Activated T-helper 1 cell treated with anti-CD3 and anti-CD28 coated beads, Interleukin-12 subunit alpha, Interleukin-12 subunit beta, Interleukin-2, Interleukin-4 antibody, amounts not matched to agents 30 ng/mL and 10 ng/mL and 1 ng/mL, durations not matched to agents 14 hours and 24 hours and 36 hours (primary cell): ENCODE results near the gene SDC3. TPM values are rescaled to one million over a fixed set of nuclear protein-coding genes. Genes with fewer than 3 reads are reported as not detected.

Experiments used
- DNase-seq: peaks from one replicate; pipeline ENCODE4 v3.0.0; 2021; ENCODE audit warnings: low spot score
- H3K27ac Mint-ChIP-seq: one replicate; pipeline ENCODE4 v1.8.0; 2021; ENCODE audit warnings: mild to moderate bottlenecking, mixed read lengths
- H3K27me3 Mint-ChIP-seq: one replicate; pipeline ENCODE4 v1.8.0; 2022; ENCODE audit warnings: mild to moderate bottlenecking, moderate library complexity, mixed read lengths; ENCODE audit not compliant: insufficient read depth
- H3K36me3 Mint-ChIP-seq: one replicate; pipeline ENCODE4 v1.8.0; 2021; ENCODE audit warnings: low read depth, mixed read lengths
- H3K4me1 Mint-ChIP-seq: one replicate; pipeline ENCODE4 v1.8.0; 2021; ENCODE audit warnings: low read depth, mixed read lengths
- H3K4me3 Mint-ChIP-seq: one replicate; pipeline ENCODE4 v1.8.0; 2021; ENCODE audit warnings: mild to moderate bottlenecking, moderate library complexity, mixed read lengths
- H3K9me3 Mint-ChIP-seq: one replicate; pipeline ENCODE4 v1.8.0; 2021; ENCODE audit warnings: mixed read lengths
- intact Hi-C: fragments of 100-400 bp; cut with micrococcal nuclease; formaldehyde crosslinking; loops from one replicate; pipeline ENCODE4 v1.15.1; 2024
- total RNA-seq: library from RNA; stranded (reverse); gene quantifications from 2 replicates; pipeline ENCODE4 v1.2.3, GENCODE V29; 2022

Gene SDC3
- total RNA-seq, 1 donor from 2014 or later = 0.26 TPM

DNA sequence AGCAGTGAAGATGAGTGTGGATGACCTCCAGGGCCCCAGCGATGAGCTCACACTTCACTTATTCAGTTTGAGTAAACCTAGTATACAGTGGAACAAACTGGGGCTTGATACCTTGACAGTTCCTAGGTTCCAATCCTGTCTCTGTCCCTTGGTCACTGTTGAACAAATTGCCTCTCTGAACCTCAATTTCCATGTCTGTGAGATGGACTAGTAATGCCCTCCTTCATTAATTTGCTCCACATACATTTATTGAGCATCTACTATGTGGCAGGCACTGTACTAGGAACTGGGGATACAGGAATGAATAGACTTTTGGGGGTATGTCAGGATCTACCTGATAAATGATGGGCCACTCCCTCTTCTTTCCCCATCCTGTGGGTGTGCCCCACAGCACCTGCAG is 57.3 kb downstream of the SDC3 start:
- no peaks in the 10 kb centered on the region for H3K4me1 Mint-ChIP-seq
- intact Hi-C loops = no loop called here
- H3K4me3 Mint-ChIP-seq = no peak overlapping the region
- no peak overlapping the region for H3K27ac Mint-ChIP-seq
- H3K36me3 Mint-ChIP-seq = no peaks in the 10 kb centered on the region
- no peaks in the 10 kb centered on the region for H3K9me3 Mint-ChIP-seq
- H3K27me3 Mint-ChIP-seq = peaks cover 20% of the 10 kb centered on the region
- DNase-seq = no peak

DNA sequence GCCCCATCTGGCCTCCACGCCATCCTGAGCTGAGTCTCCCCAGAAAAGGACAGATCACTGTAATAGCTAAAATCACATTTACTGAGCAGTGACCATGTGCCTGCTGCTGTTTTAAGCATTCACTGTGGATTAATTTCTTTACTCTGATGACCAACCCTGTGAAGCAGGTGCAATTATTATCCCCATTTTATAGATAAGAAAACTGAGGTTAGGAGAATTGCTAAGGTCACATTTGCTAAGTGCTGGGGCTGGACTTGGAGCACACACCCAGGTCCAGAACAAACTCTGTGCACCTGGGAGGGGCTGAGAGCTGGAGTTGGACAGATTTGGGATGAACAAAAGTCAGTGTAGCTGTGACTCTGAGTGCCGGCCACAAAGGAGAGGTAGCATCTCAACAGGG is 58.0 kb downstream of the SDC3 start:
- H3K27me3 Mint-ChIP-seq = peaks cover 27% of the 10 kb centered on the region
- no peaks in the 10 kb centered on the region for H3K9me3 Mint-ChIP-seq
- intact Hi-C loops = no loop called here
- no peak for DNase-seq
- no peak overlapping the region for H3K27ac Mint-ChIP-seq
- H3K36me3 Mint-ChIP-seq = no peaks in the 10 kb centered on the region
- no peaks in the 10 kb centered on the region for H3K4me1 Mint-ChIP-seq
- H3K4me3 Mint-ChIP-seq = no peak overlapping the region

- Mint-ChIP-seq H3K4me3 (no peak overlapping the region), H3K36me3 (no peaks in the 10 kb centered on the region), H3K27me3 (peaks cover 38% of the 10 kb centered on the region), H3K4me1 (no peaks in the 10 kb centered on the region), H3K9me3 (no peaks in the 10 kb centered on the region), H3K27ac (no peak overlapping the region)
- intact Hi-C loops = no loop called here
- DNase-seq = no peak
Observed at GRCh38 chr1:30848130-30848529, 60.4 kb downstream of the SDC3 start.

DNA sequence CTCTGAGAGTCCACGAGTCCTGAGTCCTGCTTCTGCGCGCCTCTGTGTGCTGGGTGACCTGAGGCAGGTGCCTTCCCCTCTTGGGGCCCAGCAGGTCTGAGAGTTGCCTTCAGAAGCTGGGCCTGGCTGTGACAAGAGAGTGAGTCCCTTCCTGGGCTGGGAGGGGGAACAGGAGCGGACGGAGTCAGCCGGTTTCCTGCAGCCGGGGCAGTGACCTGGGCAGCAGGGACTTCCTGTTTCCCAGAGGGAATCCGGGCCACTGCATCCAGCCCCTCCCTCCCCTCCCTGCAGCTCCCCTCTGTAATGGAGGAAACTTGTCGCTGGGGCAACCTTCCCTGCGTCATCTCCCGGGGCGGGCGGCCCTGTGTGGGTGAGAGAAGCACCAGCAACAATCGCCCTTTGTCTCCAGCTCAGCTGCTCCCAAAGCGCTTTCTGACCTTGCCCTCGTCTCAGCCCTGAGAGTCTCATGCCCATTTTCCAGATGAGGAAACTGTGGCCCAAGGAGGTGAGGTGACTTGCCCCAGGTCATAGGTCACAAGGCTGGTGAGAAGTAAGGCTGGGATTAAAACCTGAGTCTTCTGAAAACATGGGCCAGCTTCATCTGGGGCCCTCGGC is 61.1 kb downstream of the SDC3 start:
- H3K27ac Mint-ChIP-seq = no peak overlapping the region
- no peaks in the 10 kb centered on the region for H3K4me1 Mint-ChIP-seq
- no peaks in the 10 kb centered on the region for H3K9me3 Mint-ChIP-seq
- H3K27me3 Mint-ChIP-seq = peaks cover 40% of the 10 kb centered on the region
- no peaks in the 10 kb centered on the region for H3K36me3 Mint-ChIP-seq
- no peak for DNase-seq
- no peak overlapping the region for H3K4me3 Mint-ChIP-seq
- intact Hi-C loops = no loop called here

DNA sequence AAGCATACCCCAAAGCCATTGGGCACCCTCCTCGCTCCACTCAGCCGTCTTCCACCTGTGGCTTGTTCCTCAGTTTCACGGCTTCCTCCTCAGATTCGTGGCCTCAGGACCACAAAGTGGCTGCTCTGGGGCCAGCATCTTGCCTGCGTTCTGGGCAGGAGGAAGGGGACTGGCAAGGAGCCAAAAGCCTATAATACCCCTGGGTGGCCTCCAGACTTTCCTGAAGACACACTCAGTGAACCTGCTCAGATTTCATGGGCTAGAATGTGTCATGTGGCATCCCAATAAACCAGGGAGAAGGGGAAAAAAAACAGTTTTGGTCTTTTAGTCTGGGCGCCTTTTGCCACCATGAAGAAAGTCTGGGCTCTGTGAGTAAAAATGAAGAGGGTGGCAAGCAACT is 62.0 kb downstream of the SDC3 start:
- Mint-ChIP-seq H3K36me3 (no peaks in the 10 kb centered on the region), H3K27ac (no peak overlapping the region), H3K27me3 (peaks cover 44% of the 10 kb centered on the region), H3K4me3 (no peak overlapping the region), H3K9me3 (no peaks in the 10 kb centered on the region), H3K4me1 (no peaks in the 10 kb centered on the region)
- no peak for DNase-seq
- intact Hi-C loops = no loop called here

DNA sequence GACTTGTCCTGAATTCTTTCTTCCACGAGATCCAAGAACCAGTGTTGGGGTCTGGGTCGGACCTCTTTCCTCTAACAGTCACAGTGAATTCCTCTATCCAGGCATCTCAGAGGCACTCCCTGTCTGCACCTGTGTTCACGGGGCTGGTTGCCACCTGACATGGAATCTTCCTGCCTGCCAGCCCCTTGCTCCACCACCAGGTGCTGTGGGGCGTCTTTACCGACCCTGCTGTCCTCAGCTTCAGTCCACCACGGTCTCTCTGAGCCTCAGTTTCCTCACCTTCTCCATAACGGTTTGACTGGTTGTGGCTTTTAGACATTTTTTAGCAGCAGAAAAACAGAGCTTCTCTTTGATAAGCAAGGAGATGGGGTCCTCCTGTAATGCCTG is 62.7 kb downstream of the SDC3 start:
- Mint-ChIP-seq H3K9me3 (no peaks in the 10 kb centered on the region), H3K4me1 (no peaks in the 10 kb centered on the region), H3K27ac (no peak overlapping the region), H3K4me3 (no peak overlapping the region), H3K36me3 (no peaks in the 10 kb centered on the region), H3K27me3 (peaks cover 50% of the 10 kb centered on the region)
- no peak for DNase-seq
- intact Hi-C loops = no loop called here

GRCh38 chr1:30845237-30845903 is 63.2 kb downstream of the SDC3 start:
- H3K4me1 Mint-ChIP-seq = no peaks in the 10 kb centered on the region
- no peaks in the 10 kb centered on the region for H3K36me3 Mint-ChIP-seq
- no peak overlapping the region for H3K27ac Mint-ChIP-seq
- H3K4me3 Mint-ChIP-seq = no peak overlapping the region
- no peaks in the 10 kb centered on the region for H3K9me3 Mint-ChIP-seq
- no peak for DNase-seq
- H3K27me3 Mint-ChIP-seq = peaks cover 55% of the 10 kb centered on the region
- intact Hi-C loops = no loop called here

DNA sequence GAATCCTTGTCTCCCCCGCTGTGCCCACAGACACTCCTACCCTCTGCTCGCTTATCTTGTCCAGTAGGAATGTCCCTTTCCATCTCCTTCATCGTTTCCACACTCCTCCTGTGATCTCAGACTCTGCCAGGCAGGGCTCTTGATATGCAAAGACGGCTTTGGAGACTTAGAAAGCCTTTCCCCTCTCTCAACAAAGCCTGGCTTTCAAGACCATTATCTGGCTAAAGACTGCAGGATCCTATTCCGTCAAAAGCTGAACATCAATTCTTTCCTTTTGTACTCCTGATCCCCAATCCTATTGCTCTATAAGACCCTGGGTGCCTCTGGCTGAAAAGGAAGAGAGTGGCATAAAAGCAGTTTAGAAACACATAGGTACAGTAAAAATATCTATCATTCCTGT is 63.9 kb downstream of the SDC3 start:
- DNase-seq = no peak
- no peaks in the 10 kb centered on the region for H3K36me3 Mint-ChIP-seq
- H3K27me3 Mint-ChIP-seq = peaks cover 54% of the 10 kb centered on the region
- no peaks in the 10 kb centered on the region for H3K4me1 Mint-ChIP-seq
- no peaks in the 10 kb centered on the region for H3K9me3 Mint-ChIP-seq
- H3K4me3 Mint-ChIP-seq = no peak overlapping the region
- intact Hi-C loops = no loop called here
- no peak overlapping the region for H3K27ac Mint-ChIP-seq

DNA sequence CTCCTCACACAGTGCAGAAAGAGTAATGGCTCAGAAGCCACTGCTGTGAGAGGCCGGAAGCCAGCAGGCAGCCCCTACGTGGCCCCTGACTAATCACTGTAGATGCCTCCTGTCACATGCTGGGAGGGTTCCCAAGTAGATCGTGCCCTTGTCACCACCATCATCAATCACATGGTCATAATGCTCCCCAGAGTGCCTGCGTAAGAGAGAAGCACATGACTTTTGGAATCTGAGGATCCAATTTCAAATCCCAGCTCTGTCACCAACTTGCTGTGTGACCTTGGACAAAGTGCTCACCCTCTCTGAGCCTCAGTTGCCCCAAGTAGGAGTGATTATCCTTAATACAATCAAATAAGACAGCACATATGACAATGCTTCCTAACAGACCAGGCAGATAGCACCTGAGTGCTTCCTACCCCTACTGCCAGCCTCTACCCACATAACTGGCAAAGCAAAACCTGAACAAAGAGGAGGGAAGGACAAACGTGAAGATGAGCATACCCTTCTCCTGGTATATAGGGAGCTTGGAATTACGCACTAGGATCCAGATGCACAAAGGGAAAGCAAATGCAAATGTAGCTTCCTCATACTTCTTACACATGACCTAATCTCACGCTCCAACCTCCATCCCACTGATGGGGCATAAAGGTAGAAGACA is 65.7 kb downstream of the SDC3 start:
- peaks cover 48% of the 10 kb centered on the region for H3K27me3 Mint-ChIP-seq

DNA sequence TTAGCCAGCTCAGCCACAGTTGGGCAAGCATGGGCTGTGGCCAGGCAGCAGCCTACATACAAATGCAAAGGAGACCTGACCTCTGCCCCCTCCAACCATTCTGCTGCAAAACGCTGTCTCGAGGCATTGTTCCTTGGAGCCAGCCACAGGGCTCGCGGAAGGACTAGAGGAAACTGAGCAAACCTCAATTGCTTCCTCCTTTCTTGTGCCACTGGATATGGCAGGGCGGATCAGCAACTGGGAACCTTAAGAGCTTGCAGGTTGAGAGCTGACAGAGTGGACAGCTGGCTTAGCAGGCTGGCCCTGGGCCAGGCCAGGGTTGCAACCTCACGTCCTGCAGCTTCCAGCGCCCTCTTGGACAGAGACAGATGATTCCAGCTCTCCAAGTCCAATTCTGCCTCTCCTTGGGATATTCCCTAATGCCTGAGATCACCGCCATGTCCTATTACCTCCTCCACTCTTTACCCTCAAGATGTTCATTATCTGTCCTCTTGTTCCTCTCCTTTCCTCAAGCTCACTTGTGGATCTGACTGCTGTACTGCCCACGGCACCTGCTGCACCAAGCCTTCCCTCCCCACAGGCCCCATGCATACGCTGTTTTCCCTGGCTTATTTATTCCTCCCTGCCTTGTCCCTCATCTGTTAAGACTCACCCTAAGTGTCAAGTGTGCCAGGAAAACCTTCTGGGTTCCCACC is 67.5 kb downstream of the SDC3 start:
- Mint-ChIP-seq H3K9me3 (no peaks in the 10 kb centered on the region), H3K36me3 (no peaks in the 10 kb centered on the region), H3K27me3 (peaks cover 42% of the 10 kb centered on the region), H3K27ac (no peak overlapping the region), H3K4me1 (no peaks in the 10 kb centered on the region), H3K4me3 (no peak overlapping the region)
- no peak for DNase-seq
- intact Hi-C loops = no loop called here

More for the DNA sequence above, 65.7 kb downstream of the SDC3 start:
- Mint-ChIP-seq H3K4me1 (no peaks in the 10 kb centered on the region), H3K4me3 (no peak overlapping the region), H3K9me3 (no peaks in the 10 kb centered on the region), H3K36me3 (no peaks in the 10 kb centered on the region), H3K27ac (no peak overlapping the region)
- intact Hi-C loops = no loop called here
- no peak for DNase-seq

- Mint-ChIP-seq H3K9me3 (no peaks in the 10 kb centered on the region), H3K4me3 (no peak overlapping the region), H3K27ac (no peak overlapping the region), H3K4me1 (no peaks in the 10 kb centered on the region), H3K27me3 (peaks cover 32% of the 10 kb centered on the region), H3K36me3 (no peaks in the 10 kb centered on the region)
- intact Hi-C loops = no loop called here
- no peak for DNase-seq
Observed at GRCh38 chr1:30839827-30840359, 68.7 kb downstream of the SDC3 start.

- Mint-ChIP-seq H3K4me1 (no peaks in the 10 kb centered on the region), H3K27me3 (peaks cover 26% of the 10 kb centered on the region), H3K27ac (no peak overlapping the region), H3K9me3 (no peaks in the 10 kb centered on the region), H3K4me3 (no peak overlapping the region), H3K36me3 (no peaks in the 10 kb centered on the region)
- DNase-seq = no peak
- intact Hi-C loops = no loop called here
Observed at GRCh38 chr1:30838996-30839395, 69.6 kb downstream of the SDC3 start.

- Mint-ChIP-seq H3K4me3 (no peak overlapping the region), H3K4me1 (no peaks in the 10 kb centered on the region), H3K27me3 (peaks cover 26% of the 10 kb centered on the region), H3K36me3 (no peaks in the 10 kb centered on the region), H3K9me3 (no peaks in the 10 kb centered on the region), H3K27ac (no peak overlapping the region)
- intact Hi-C loops = no loop called here
- no peak for DNase-seq
Observed at GRCh38 chr1:30837653-30838052, 70.9 kb downstream of the SDC3 start.
